HG03280 (cell line): ENCODE measurements around the gene AJM1.

ENCODE experiments used
- ATAC-seq: cut with Tn5 transposase; IDR thresholded peaks from one replicate; pipeline ENCODE4 v1.9.1; 2021; ENCODE audit warnings: mild to moderate bottlenecking, moderate library complexity; ENCODE audit not compliant: unreplicated experiment

Gene AJM1

GRCh38 chr9:136853596-136854112, 11.4 kb downstream of the AJM1 start:
- no peak for ATAC-seq

DNA sequence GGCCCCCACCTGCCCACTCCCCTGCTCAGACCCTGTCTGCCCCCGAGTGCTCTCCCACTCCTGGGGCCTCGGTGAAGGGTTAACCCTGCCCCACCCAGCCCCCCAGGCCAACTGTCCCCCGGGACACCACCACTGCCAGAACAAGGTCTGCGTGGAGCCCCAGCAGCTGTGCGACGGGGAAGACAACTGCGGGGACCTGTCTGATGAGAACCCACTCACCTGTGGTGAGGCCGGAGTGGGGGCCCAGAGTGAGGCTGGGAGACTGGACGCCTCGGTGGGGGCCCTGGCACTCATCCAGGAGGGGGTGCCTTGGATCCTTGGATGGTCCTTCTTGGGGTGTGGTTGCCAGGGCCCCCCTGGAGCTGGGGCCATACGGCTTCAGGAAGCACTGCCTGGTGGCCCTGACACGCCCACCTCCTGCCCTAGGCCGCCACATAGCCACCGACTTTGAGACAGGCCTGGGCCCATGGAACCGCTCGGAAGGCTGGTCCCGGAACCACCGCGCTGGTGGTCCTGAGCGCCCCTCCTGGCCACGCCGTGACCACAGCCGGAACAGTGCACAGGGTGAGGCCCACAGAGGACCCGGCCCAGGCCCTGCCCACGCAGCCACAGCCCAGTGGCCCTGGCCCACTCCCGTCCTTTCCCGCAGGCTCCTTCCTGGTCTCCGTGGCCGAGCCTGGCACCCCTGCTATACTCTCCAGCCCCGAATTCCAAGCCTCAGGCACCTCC, 12.0 kb downstream of the AJM1 start:
- ATAC-seq: no peak

DNA sequence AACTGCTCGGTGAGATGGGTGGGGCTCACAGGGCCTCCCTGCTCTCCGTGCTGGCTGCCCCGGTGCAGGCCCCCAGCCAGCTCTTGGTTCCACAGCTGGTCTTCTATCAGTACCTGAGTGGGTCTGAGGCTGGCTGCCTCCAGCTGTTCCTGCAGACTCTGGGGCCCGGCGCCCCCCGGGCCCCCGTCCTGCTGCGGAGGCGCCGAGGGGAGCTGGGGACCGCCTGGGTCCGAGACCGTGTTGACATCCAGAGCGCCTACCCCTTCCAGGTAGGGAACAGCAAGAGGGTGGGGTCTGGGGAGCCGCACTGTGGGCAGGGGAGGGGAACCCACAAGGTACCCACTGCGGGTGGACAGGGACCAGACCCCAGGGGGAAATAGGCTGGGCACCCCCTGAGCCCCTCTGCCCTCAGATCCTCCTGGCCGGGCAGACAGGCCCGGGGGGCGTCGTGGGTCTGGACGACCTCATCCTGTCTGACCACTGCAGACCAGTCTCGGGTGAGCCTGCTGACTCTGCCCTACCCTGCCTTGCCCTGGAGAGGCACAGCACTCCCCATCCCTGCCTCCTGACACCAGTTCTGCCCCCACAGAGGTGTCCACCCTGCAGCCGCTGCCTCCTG, 12.7 kb downstream of the AJM1 start:
- no peak for ATAC-seq

GRCh38 chr9:136855461-136856078, 13.3 kb downstream of the AJM1 start:
- ATAC-seq: no peak

- no peak for ATAC-seq
Observed at GRCh38 chr9:136856079-136856476, 13.8 kb downstream of the AJM1 start.

GRCh38 chr9:136856541-136857141, 14.4 kb downstream of the AJM1 start:
- no peak for ATAC-seq

- no peak for ATAC-seq
Observed at GRCh38 chr9:136857166-136857565, 14.9 kb downstream of the AJM1 start.

GRCh38 chr9:136857581-136858412, 15.5 kb downstream of the AJM1 start:
- ATAC-seq: no peak

- no peak for ATAC-seq
Observed at GRCh38 chr9:136858452-136858843, 16.2 kb downstream of the AJM1 start.

DNA sequence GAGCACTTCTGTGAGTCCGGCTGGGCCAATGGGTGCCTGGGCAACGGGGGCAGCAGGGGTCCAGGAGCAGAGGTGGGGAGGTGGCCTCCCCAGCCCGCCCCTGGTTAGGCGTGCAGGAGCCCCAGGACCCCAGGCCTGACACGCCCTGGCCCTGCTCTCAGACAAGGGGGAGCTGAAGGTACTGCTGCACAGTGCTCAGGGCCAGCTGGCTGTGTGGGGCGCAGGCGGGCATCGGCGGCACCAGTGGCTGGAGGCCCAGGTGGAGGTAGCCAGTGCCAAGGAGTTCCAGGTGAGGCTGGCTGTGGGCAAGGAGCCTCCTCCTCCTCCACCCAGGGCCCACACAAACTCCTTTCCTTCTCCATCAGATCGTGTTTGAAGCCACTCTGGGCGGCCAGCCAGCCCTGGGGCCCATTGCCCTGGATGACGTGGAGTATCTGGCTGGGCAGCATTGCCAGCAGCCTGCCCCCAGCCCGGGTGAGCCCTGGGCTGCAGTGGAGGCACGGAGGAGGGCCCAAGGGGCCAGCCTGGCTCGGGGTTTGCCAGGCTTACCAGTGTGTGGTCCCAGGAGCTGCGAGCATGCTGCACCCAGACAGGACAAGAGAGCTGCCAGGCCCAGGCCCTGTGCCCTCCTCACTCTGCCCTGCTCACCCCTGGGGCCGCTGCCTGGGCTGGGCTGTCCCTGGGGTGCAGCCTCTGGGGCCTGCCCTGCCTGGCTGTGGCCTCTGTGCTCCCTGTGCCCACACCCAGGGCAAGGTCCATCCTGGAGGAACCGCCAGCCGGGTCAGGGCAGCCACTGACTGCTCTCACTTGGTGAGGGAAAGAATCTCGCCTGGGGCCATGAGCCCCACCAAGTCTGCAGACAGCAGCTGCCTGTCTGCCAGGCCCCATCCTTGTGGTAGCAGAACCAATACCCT, 16.8 kb downstream of the AJM1 start:
- no peak for ATAC-seq

GRCh38 chr9:136860529-136860928, 18.3 kb downstream of the AJM1 start:
- ATAC-seq: no peak

GRCh38 chr9:136860933-136861873, 18.9 kb downstream of the AJM1 start:
- ATAC-seq: no peak

DNA sequence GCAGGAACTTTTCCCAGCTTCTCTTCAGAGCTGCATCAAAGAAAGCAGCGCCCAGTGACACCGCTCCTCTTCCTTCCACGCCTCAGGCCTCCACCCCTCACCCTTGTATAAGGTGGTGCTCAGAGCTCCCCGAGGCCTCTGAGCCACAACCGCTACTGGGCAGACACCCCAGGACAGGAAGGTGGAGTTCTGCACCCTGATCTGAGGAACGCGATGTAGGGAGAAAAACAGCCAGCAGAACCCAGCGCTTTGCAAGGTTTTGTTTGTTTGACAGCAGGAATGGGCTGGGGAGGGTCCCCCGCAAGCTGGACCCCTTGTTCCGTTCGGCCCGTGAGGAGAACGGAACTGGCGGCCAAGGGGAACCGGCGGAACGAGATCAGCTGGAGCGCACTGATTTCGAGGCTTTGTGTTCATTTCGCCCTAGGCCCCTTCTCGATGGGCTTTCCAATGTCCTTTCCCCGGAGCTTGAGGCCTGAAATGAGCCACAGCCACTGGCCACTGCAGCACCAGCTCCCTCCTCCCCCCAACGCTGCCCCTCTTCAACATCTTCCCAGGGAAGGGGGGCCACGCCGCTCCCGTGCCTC, 19.7 kb downstream of the AJM1 start:
- no peak for ATAC-seq

GRCh38 chr9:136862849-136863622, 20.8 kb downstream of the AJM1 start:
- ATAC-seq: no peak

DNA sequence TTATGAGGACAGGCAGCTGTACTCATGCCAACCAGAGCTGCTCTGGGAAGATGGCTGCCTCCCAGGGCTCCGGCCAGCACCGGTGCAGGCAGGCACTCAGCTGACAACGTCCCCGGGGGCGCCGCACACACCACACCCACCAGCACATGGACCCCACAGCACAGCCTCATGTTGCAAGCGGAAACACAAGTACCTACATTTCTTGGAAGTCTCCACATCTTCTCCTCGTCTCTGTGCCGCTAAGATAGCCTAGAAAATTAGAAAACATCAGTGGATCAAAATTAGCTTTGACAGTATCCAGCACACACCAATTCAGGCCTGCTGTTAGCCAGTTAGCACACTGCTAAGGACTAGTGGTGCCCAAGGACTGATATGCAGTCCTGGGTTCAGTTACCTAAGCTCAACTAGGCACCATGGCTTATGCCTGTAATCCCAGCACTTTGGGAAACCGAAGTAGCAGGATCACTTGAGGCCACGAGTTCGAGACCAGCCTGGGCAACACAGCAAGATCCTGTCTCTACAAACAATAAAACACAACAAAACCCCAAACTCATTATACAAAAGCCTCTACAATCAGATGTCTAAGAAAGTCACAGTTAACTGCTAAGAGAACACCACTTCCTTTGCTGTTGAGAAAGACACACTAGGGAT, 21.5 kb downstream of the AJM1 start:
- ATAC-seq: no peak

- no peak for ATAC-seq
Observed at GRCh38 chr9:136865041-136865767, 22.9 kb downstream of the AJM1 start.
